Mesodermal cell (in vitro differentiated cells): ENCODE measurements around the gene AGMO.
"Not testable (repeated sequence)": the region's sequence is repeated elsewhere in the genome, so short reads cannot be mapped to it uniquely, and the experiment has no call there.

Source experiments
- H3K27ac ChIP-seq: 2 replicates; pipeline ENCODE4 v1.7.0; 2013; ENCODE audit warnings: mild to moderate bottlenecking, low read depth, low read length, moderate library complexity; ENCODE audit not compliant: severe bottlenecking
- H3K36me3 ChIP-seq: 2 replicates; pipeline ENCODE4 v1.7.1; 2013; ENCODE audit warnings: mild to moderate bottlenecking, low read length, moderate library complexity; ENCODE audit not compliant: control insufficient read depth, insufficient read depth
- H3K4me1 ChIP-seq: one replicate; pipeline ENCODE4 v1.7.1; 2013; ENCODE audit warnings: mild to moderate bottlenecking, low read length; ENCODE audit not compliant: insufficient read depth, control insufficient read depth, poor library complexity, severe bottlenecking
- H3K4me3 ChIP-seq: 2 replicates; pipeline ENCODE4 v1.7.0; 2013; ENCODE audit warnings: low read length, control low read depth, mild to moderate bottlenecking; ENCODE audit not compliant: insufficient read depth, poor library complexity, severe bottlenecking; ENCODE audit errors: extremely low read depth
- H3K9me3 ChIP-seq: 2 replicates; pipeline ENCODE4 v1.7.1; 2013; ENCODE audit warnings: mild to moderate bottlenecking, low read length, moderate library complexity; ENCODE audit not compliant: control insufficient read depth
- WGBS, 2 experiments: methylation state at CpG; one replicate each; pipeline ENCODE4 v1.1.5; 2013; ENCODE audit warnings: missing lambda C conversion rate in 2 of 2; ENCODE audit not compliant: insufficient coverage in 2 of 2; 5-methylcytosine and 5-hydroxymethylcytosine counted together

AGMO gene

DNA sequence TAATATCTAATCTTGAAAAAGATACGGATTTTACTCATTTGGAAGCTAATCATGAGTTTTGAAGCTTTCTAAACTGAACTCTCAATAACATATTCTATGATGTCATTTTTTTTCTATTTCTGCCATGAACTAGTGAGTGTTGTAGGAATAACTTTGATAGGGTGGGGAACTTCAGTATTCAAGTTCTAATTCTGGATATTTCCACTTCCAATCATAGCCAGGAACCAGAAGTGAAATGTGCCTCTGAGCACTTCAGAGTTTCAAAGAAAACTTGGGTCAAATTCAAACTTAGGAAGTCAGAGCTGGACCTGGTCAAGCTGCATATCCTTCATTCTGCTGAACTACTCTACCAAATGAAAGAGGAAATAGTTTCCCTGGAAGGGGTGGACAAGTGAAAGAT is 847 bp downstream of the AGMO start:
- Histone ChIP-seq H3K36me3 (no peaks in the 10 kb centered on the region), H3K4me1 (peaks cover 3% of the 10 kb centered on the region), H3K27ac (no peak overlapping the region), H3K4me3 (no peak overlapping the region), H3K9me3 (no peaks in the 10 kb centered on the region)
- WGBS, 2 experiments: no CpG with 5 or more reads among the region's 1 CpG

DNA sequence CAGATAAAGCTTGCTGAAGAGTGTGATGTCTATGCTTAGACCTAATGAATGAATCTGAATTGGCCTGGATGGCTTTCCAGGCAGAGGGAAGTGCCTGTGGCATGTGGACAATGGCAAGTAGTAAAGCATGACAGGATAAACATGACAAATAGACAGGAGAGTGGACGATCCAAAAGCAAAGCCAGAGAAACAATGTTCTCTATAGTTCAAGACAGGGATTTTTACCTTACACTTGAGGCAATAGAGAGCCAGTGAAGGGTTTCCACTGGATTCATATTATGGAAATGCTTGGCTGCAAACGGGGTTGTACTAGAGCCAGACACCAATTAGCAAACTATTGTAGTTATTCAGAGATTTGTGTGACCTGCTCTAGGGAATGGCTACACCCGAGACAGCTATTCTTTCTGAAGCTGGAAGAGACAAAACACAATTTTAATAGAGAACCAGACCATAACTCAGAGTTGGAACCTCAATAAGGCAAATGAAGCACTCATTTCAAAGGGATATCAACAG is 2.3 kb downstream of the AGMO start:
- 78% methylated on average over 1 to 2 of the region's 3 CpGs for WGBS, 2 experiments
- Histone ChIP-seq H3K9me3 (no peaks in the 10 kb centered on the region), H3K4me3 (no peak overlapping the region), H3K36me3 (no peaks in the 10 kb centered on the region), H3K4me1 (peaks cover 3% of the 10 kb centered on the region), H3K27ac (no peak overlapping the region)

DNA sequence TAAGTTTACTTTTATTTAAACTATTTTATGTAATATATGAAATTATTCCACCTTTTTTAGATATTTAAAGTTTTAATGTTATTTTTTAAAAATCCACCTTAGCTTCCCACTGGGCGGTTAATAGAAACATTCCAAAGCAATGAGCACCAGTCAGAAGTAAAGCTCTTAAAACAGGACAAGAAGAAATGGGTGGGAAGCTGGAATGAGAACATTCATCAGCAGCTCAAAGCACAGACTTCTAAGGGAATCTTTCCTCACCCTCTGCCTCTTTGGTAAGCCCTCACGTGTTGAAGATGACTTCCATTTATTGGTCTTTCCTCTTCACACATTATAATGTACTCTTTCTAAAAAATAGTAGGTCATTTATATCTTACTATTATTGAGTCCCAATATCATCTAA is 3.1 kb downstream of the AGMO start:
- no peaks in the 10 kb centered on the region for H3K9me3 ChIP-seq
- H3K27ac ChIP-seq: no peak overlapping the region
- no peak overlapping the region for H3K4me3 ChIP-seq
- no peaks in the 10 kb centered on the region for H3K36me3 ChIP-seq
- WGBS, 2 experiments: no CpG with 5 or more reads among the region's 2 CpGs
- H3K4me1 ChIP-seq: peaks cover 8% of the 10 kb centered on the region

DNA sequence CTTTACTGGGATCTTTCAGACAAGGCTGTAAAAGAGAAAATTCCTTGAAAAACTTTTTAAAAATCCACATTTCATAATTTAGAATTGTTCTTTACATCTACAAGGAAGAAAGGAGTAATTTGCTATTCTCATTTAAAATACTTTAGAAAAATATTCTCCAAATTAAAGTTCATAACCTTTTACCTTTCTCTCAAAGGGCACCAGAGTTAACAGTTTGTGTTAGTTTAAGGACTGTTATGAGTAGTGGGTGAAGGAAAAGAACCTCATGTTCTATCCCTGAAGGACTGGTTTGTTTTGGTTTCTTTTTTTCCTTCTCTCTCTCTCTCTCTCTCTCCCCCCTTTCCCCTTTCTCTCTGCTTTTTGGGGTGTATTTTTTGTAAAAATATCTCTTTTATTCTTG is 4.1 kb downstream of the AGMO start:
- H3K36me3 ChIP-seq: no peaks in the 10 kb centered on the region
- H3K27ac ChIP-seq: no peak overlapping the region
- no peak overlapping the region for H3K4me3 ChIP-seq
- no peaks in the 10 kb centered on the region for H3K9me3 ChIP-seq
- peaks cover 10% of the 10 kb centered on the region for H3K4me1 ChIP-seq

DNA sequence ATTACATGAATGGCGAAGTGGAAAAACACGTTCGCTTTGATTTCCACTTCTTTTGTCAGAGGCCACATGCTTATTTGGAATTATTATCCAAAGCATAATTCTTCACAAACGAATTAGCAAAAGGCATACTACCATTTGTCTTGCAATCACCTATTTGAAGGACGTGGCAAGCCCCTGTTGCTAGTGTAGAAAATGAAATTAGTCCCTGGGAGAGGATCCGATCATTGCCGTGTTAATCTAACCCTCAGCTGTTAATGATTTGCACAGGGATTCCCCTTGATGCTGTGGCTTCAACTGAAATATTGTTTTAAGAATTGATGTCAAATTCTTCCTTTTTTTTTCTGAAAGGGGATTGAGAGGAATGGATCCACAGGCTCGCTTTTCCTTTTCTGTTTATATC is 4.6 kb downstream of the AGMO start:
- no peaks in the 10 kb centered on the region for H3K9me3 ChIP-seq
- no peaks in the 10 kb centered on the region for H3K36me3 ChIP-seq
- H3K27ac ChIP-seq: no peak overlapping the region
- peaks cover 10% of the 10 kb centered on the region for H3K4me1 ChIP-seq
- 95 to 100% methylated on average over 4 to 6 of the region's 8 CpGs for WGBS, 2 experiments
- no peak overlapping the region for H3K4me3 ChIP-seq

DNA sequence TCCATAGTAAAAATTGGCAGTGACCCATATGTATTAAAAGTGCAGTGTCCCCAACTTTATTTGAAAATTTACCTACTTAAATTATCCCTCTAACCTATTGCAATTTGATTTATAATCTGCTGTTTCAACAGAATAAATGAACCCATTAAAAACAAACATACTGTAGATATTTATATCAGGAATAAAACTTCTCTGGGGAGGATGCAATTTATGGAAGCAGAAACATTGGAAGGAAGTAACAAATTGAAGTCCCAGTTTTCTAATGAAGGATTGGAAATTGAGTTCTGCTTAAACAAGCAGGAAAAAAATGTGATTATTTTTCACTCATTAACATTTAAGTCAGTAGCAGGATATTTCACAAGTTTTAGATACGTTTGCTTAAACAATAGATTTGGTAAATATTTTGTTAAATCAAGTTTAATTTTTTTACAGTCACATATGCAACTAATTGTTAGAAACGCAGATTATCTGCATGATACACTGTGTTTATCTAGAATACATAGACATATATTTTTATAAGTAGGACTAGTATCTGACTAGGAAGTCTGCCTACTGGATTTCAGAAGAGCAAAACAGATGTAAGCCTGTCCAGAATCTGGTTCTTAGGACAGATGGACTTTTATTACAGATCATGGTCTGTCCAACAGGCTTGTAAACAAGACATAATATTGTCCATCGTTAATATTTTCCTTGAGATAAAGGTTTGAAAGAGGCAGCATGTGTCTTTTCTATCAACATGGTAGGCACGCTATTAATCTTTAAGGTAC is 5.3 kb downstream of the AGMO start:
- 100% methylated on average over 1 of the region's 4 CpGs; no CpG with 5 or more reads in 1 of the 2 experiments for WGBS, 2 experiments
- no peak overlapping the region for H3K4me3 ChIP-seq
- H3K36me3 ChIP-seq: no peaks in the 10 kb centered on the region
- no peaks in the 10 kb centered on the region for H3K9me3 ChIP-seq
- no peak overlapping the region for H3K27ac ChIP-seq
- H3K4me1 ChIP-seq: peaks cover 10% of the 10 kb centered on the region

DNA sequence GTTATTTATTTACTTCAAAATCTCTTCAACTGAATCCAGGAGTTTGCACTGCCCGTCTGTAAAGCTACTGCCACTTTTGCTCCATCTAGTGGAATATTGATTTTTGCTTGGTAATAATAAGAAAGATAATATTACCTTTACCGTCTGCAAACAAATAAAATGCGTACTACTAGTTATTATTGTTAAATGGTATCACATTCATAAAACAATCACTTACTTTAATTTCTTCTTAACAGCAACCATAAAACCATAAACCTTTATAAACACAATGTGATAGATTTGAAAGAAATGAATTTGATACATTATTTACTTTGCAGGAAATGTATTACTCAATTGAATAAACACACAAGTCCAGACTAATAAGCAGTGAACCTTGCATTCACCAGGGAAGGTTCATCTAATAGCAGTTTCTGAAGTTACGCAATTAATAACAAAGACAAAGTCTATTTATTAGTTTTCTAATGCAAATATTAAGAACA is 6.4 kb downstream of the AGMO start:
- no CpG with 5 or more reads among the region's 4 CpGs for WGBS, 2 experiments

DNA sequence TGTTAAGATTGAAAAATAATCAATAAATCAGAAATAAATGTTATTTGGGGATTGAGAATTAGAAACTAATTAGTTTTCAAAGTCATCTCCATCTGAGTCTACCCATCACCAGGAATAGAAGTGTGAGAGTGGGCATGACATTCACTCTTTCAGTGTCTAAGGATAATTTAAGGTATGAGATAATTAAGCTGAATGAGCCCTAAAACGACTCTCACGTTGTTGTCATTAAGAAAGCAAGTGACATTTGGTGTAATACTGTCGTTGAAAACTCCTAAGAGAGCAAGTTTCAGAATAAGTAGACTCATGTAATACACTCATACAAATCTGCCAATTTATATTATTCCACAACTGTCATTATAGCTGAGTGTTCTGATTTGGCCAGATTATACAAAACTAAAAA is 7.1 kb downstream of the AGMO start:
- Histone ChIP-seq H3K9me3 (no peaks in the 10 kb centered on the region), H3K4me1 (peaks cover 10% of the 10 kb centered on the region), H3K27ac (no peak overlapping the region), H3K4me3 (no peak overlapping the region), H3K36me3 (no peaks in the 10 kb centered on the region)
- WGBS, 2 experiments: 83 to 100% methylated on average over 2 to 3 of the region's 3 CpGs

More for the DNA sequence above, 6.4 kb downstream of the AGMO start:
- peaks cover 10% of the 10 kb centered on the region for H3K4me1 ChIP-seq
- H3K27ac ChIP-seq: no peak overlapping the region
- H3K9me3 ChIP-seq: no peaks in the 10 kb centered on the region
- H3K4me3 ChIP-seq: no peak overlapping the region
- H3K36me3 ChIP-seq: no peaks in the 10 kb centered on the region

DNA sequence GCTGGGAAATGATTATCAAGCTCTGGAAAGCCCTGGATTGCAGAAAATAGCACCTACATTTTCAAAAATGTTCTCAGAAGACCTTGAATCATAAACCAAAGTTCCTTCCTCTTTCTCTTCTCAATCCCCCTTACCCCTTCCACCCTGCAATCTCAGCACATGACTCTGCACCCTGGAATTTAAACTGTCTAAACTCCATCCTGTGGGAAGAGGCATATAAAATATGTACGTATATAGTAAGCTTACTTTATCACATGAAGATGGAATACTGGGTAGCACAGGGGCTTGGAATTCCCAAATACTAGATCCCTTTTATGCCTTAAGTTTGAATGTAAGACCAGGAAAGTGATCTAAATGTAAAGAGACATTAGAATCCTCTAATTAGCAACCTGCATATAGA is 7.7 kb downstream of the AGMO start:
- WGBS, 2 experiments: no CpG with 5 or more reads among the region's 1 CpG
- no peaks in the 10 kb centered on the region for H3K36me3 ChIP-seq
- peaks cover 8% of the 10 kb centered on the region for H3K4me1 ChIP-seq
- no peaks in the 10 kb centered on the region for H3K9me3 ChIP-seq
- H3K4me3 ChIP-seq: no peak overlapping the region
- no peak overlapping the region for H3K27ac ChIP-seq

DNA sequence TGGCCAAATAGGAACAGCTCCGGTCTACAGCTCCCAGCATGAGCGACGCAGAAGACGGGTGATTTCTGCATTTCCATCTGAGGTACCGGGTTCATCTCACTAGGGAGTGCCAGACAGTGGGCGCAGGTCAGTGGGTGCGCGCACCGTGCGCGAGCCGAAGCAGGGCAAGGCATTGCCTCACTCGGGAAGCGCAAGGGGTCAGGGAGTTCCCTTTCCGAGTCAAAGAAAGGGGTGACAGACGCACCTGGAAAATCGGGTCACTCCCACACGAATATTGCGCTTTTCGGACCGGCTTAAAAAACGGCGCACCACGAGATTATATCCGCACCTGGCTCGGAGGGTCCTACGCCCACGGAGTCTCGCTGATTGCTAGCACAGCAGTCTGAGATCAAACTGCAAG is 14.5 kb downstream of the AGMO start:
- not testable (repeated sequence) for H3K36me3 ChIP-seq, H3K27ac ChIP-seq, H3K9me3 ChIP-seq, H3K4me3 ChIP-seq, H3K4me1 ChIP-seq
- 97% methylated on average over 9 of the region's 29 CpGs; no CpG with 5 or more reads in 1 of the 2 experiments for WGBS, 2 experiments

DNA sequence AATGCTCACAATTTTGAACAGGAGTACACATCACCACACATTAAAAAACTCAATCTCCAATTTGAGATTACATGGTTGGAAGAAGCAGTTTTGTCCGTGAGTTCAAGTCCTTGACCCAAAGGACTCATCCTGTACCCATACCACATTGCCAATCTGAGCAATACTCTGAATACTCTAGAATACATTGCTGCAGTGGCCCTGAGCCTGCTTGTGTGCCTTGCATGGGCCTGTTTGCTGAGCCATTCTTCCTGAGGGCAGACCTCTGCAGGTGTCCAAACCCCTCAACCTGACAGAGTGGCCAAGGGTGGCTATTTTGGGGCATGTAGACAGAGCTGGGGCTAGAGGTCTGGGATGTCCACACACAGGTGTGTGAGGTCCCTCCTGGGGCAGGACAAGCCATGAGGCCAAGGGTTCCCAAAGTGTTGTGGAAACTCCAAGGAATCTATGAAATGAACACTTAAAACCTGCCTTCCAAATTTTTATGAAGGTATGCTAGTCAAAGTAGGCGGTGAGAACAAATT is 15.5 kb downstream of the AGMO start:
- WGBS, 2 experiments: 100% methylated on average over 1 of the region's 2 CpGs

More for the DNA sequence above, 15.5 kb downstream of the AGMO start:
- no peak overlapping the region for H3K27ac ChIP-seq
- H3K4me3 ChIP-seq: no peak overlapping the region
- no peaks in the 10 kb centered on the region for H3K36me3 ChIP-seq
- no peaks in the 10 kb centered on the region for H3K9me3 ChIP-seq
- no peaks in the 10 kb centered on the region for H3K4me1 ChIP-seq
